Ramos (cell line): ENCODE measurements around the gene CDS1.
"Not testable (repeated sequence)": the region's sequence is repeated elsewhere in the genome, so short reads cannot be mapped to it uniquely, and the experiment has no call there.

ENCODE experiments used
- in situ Hi-C: fragments of 300-500 bp; cut with MboI; formaldehyde crosslinking; loops from one replicate; pipeline ENCODE4 v1.14.3; 2022; ENCODE audit warnings: low sequenced_read_pairs; ENCODE audit not compliant: unreplicated experiment

CDS1 gene

DNA sequence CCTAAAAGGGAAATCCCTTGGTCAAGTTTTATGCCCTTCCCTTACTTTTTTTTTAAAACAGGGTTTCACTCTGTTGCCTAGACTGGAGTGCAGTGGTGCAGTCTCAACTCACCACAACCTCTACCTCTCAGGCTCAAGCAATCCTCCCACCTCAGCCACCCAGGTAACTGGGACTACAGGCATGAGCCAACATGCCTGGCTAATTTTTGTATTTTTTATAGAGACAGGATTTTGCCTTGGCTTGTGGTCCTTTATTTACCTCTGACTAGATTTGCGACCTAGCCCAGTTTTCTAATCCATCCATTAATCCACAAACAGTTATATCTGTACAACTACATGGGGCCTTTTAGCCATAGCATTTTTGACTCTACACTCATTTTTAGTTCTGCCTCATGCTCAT, 23.7 kb downstream of the CDS1 start:
- in situ Hi-C loops = no loop called here

DNA sequence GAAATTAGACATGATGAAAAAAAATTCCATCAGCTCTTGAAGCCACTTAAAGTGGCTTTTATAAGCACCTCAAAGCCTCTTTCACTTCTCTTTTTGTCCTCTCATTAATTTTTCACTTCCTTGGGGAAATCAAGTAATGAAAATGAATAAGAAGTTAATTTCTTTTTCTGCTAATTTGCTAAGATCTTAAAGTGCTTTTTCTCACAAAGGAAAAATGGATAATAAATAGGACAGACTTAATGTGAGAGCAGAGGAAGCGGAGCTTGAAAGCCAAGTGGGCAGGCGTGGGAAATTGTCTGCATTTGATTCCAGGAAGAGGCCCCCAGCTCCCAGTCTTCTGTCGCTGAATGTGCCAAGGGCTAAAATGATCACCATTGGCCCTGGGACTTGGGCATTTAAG, 28.6 kb downstream of the CDS1 start:
- in situ Hi-C loops = no loop called here

DNA sequence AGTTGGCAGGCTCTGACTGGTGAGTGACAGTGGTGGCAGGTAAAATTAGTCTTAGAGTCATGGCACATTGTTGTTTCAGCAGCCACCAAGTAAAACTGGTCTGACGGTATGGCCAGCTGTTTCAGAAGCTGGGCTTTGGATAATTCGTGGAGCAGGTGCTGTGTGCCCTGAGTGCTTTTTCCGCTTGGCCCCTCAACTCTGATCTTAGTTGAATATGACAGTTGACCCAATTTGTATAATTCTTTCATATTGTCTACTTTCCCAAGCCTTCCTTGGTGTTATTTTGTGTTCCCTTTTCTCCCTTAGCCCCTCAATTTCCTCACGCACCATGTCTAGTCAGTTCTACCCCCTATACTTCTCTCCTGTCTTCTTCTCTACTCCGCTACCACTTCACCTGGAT, 32.0 kb downstream of the CDS1 start:
- in situ Hi-C loops = no loop called here

GRCh38 chr4:84615355-84615754, 32.4 kb downstream of the CDS1 start:
- in situ Hi-C loops = no loop called here

- in situ Hi-C loops = no loop called here
Observed at GRCh38 chr4:84622959-84623358, 40.0 kb downstream of the CDS1 start.

DNA sequence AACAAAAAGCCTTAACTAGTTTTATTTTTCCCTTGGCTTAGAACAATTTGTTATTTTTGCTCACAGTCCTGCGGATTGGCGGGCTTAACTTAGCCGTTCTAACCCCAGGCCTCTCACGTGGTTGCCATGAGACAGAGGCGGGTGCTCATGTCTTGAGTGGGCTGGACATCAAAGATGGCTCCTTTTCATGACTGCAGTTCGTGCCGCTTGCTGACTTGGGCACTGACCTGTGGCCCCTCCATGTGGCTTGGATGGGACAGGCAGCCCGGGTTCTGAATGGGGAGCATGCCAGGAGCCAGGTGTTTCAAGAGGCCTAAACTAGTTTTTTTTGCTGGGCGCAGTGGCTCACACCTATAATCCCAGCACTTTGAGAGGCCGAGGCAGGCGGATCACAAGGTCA, 40.7 kb downstream of the CDS1 start:
- in situ Hi-C loops = no loop called here

DNA sequence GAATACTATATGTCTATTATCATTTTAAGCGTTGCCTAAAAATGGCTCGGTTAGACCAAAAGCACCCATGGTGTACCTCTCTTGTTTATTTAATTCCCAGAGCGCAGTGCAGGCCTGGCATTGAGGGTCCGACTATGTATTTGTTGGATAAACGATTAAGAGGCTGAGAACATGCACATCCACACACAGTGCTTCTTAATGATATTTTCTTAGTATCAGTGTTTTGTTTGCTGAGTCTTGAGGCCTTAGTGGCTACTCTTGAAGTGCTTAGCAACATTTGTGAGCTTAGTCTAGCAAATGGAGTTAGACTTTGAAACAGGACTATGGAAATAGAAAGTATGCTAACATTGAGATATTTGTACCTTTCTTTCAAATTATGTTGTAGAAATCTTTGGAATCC, 43.7 kb downstream of the CDS1 start:
- in situ Hi-C loops = no loop called here

- in situ Hi-C loops = no loop called here
Observed at GRCh38 chr4:84631573-84631972, 48.6 kb downstream of the CDS1 start.

DNA sequence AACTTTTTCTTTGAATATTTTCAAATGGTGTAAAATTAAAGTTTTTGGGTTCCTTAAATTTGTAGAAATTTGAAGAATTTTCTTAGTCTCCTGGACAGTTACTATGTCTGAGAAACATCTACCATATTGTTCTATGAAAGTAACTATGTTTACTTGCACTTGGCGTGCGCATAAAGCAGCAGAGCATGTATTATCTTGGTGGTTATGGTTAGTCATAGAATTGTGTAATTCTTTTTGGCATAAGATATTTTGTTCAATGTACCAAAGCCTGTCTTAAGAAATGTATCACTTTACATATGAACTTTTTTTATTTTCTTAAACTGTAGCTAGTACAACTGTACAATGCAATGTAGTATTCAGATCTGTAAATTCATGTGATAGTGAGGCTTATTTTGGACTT, 49.2 kb downstream of the CDS1 start:
- in situ Hi-C loops = no loop called here

DNA sequence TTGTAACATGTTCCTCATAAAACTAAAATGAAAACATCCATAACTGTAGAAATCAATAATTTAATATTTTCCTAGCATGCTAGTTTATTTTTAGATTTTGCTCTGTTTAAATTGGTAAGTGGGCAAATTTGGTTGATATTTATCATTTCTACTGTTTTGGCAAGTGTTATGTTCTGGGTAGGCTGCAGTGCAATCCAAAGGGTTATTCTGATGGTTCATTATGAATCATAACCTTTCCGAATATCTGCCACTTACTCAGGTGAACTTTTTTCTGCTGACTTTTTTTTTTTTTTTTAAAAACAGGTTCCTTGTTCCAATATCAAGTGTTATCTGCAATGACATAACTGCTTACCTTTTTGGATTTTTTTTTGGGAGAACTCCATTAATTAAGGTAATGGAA, 52.0 kb downstream of the CDS1 start:
- in situ Hi-C loops = no loop called here

- in situ Hi-C loops = no loop called here
Observed at GRCh38 chr4:84638092-84638491, 55.2 kb downstream of the CDS1 start.

- in situ Hi-C loops = no loop called here
Observed at GRCh38 chr4:84639145-84639544, 56.2 kb downstream of the CDS1 start.

DNA sequence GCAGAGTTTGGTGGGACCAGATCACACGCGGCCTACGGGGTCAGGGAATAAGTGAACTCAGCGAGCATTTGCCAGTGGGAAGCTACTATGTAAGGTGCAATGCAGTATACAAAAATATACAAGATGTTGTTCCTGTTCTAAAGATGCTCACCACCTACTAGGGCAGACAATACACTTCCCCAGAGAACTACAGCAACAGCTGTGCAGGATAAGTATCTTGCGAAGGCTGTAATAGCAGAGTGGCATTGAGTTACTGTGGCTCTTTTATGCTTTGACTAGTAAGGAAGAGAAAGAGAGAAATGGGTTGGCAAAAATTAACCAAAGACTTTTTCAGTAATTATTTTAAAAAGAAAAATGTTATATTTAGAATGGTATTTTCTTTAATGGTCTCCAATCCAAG, 61.2 kb downstream of the CDS1 start:
- in situ Hi-C loops = no loop called here

DNA sequence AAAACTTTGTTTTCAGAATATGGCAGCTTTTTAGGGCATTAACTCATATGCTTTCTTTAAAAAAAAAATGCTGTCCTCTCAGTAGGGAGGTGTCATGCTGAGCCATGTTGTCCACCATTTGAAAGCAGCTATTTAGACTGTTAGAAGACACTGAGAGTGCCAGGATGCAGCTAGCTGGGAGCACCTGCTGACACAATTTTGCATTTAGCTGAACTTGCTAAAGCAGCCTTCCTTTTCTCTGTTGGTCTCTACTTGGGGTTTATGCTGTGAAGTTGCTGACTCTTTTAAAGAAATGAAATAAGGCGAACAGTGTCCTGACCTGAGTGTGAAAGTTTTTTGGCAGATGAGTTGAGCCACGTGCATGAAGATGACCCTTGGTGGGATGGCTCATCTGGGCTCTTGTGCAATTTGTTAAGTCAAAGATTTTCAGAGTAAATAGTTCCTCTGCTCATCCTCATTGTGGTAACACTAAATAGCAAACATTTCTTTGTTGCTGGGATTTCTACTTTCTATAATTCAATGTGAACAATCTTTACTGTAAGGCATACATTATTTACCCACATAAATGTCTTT, 64.5 kb downstream of the CDS1 start:
- in situ Hi-C loops = no loop called here

- in situ Hi-C loops = no loop called here
Observed at GRCh38 chr4:84648178-84648577, 65.3 kb downstream of the CDS1 start.

DNA sequence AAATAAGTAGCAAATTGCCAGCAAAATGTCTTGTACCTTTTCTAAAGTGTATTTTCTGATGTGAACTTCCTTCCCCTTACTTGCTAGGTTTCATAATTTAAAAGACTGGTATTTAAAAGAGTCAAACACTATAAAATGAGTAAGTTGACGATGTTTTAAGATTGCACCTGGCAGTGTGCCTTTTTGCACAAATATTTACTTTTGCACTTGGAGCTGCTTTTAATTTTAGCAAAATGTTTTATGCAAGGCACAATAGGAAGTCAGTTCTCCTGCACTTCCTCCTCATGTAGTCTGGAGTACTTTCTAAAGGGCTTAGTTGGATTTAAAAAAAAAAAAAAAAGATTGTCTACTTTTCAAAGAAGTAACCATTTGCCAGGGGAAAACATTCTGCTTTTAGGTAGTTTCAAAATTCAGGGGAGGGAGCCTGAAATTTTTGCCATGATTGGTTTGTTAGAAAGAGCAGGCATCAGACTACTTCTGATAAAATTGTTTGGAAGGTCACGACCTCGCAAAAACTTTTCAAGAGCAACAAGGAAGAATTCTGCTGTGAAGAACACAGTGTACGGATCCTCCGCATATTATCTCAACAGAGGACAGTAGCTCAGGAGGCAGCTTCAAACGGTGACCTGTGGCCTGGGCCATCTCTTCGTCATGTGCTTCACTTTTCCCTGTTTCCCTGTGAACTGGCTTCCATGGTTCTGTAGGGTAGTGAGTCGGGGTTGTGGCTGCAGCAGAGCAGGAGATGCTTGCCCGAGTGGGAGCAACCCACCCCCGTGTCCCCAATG, 66.1 kb downstream of the CDS1 start:
- in situ Hi-C loops = no loop called here

GRCh38 chr4:84651499-84651898, 68.6 kb downstream of the CDS1 start:
- in situ Hi-C loops = no loop called here

GRCh38 chr4:84652478-84652877, 69.6 kb downstream of the CDS1 start:
- in situ Hi-C loops = no loop called here

- in situ Hi-C loops = no loop called here
Observed at GRCh38 chr4:84660606-84661005, 77.7 kb downstream of the CDS1 start.

DNA sequence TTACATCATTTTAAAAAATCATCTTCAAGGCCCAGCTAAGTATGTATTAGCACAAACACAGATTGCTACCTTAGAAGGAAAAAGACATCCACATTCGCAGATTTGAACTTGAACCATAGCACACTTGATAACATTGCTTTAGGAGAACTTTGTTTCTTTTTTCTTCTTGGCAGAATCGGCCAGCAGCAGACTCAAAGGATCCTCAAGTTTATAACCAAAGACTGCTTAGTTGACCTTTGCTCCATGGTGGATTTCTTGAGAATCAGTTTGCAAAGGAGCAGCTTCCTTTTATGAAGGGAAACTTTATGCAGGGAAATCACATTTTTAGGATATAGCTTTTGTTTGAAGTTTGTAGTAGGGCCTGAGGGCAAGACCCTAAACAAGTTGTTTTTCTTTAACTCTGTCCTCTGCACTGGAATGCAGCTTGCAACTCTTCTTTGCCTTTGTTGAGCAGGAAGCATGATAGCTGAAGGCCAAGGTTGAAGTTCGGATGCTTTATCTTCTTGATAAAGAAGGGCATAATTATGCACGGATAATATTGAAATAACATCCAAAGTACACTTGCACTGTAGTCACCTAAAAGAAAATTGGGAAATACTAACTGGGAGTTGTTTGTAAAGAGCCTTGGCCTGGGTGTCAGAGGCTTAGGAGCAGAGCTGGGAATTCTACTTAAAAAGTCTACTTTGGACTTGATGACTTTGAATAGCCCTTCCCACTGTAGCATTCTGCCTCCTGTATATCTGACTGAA, 78.4 kb downstream of the CDS1 start:
- in situ Hi-C loops = no loop called here

DNA sequence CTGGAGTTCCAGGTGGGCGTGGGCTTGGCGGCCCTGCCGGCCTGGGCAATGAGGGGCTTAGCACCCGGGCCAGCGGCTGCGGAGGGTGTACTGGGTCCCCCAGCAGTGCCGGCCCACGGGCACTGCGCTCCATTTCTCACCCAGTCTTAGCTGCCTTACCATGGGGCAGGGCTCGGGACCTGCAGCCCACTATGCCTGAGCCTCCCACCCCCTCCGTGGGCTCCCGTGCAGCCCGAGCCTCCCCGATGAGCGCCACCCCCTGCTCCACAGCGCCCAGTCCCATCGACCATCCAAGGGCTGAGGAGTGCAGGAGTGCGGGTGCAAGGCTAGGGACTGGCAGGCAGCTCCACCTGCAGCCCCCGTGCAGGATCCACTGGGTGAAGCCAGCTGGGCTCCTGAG, 81.8 kb downstream of the CDS1 start:
- in situ Hi-C loops = not testable (repeated sequence)

DNA sequence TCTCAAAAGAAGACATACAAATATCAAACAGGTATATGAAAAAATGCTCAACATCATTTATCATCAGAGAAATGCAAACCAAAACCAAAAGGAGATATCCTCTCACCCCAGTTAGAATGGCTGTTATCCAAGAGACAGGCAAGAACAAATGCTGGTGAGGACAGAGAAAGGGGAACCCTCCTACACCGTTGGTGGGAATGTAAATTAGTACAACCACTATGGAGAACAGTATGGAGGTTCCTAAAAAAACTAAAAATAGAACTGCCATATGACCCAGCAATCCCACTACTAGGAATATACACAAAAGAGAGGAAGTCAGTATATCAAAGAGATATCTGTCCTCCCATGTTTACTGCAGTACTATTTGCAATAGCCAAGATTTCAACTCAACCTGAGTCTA, 83.5 kb downstream of the CDS1 start:
- in situ Hi-C loops = no loop called here
